OCI-LY7 (cell line): ENCODE results near the gene MIER3. TPM values are rescaled to one million over a fixed set of nuclear protein-coding genes. Genes with fewer than 3 reads are reported as not detected.

Experiments used
- BruUV-seq: library from RNA; stranded (reverse); fragments of 400-500 nt; replicated peaks from 2 replicates; lab custom pipeline; 2021; lab: Mats Ljungman, UMichigan
- CTCF ChIA-PET: fragments of 300-600 bp; sonication (Branson Sonifier 250); formaldehyde crosslinking; loops from one replicate; lab custom pipeline; 2022; ENCODE audit warnings: antibody characterized with exemption; ENCODE audit not compliant: unreplicated experiment; lab: Charles Lee
- POLR2A ChIA-PET: fragments of 300-600 bp; sonication (Branson Sonifier 250); formaldehyde crosslinking; loops from one replicate; lab custom pipeline; 2022; ENCODE audit warnings: antibody characterized with exemption; lab: Charles Lee
- DNase-seq: peaks from one replicate; pipeline ENCODE4 v3.0.0-alpha.2; 2015; ENCODE audit warnings: low spot score
- H2AFZ ChIP-seq: fragments of 200-600 bp; sonication (generic), shearing (Covaris generic); 2 replicates; pipeline ENCODE4 v1.6.1; 2014; ENCODE audit warnings: mild to moderate bottlenecking, antibody characterized with exemption, low read length, moderate library complexity
- H3K27ac ChIP-seq: fragments of 200-600 bp; sonication (generic); 2 replicates; pipeline ENCODE4 v1.5.1; 2014; ENCODE audit warnings: mixed run types, low read depth, mild to moderate bottlenecking, moderate library complexity, low read length, inconsistent platforms; ENCODE audit not compliant: poor library complexity, severe bottlenecking
- H3K36me3 ChIP-seq: fragments of 200-600 bp; sonication (generic); 2 replicates; pipeline ENCODE4 v1.6.1; 2014; ENCODE audit warnings: mild to moderate bottlenecking, antibody characterized with exemption, low read length, moderate library complexity, mixed read lengths; ENCODE audit not compliant: insufficient read depth
- H3K4me1 ChIP-seq: fragments of 200-600 bp; sonication (generic); 2 replicates; pipeline ENCODE4 v1.5.1; 2014; ENCODE audit warnings: mild to moderate bottlenecking, low read length; ENCODE audit not compliant: insufficient read depth, poor library complexity, severe bottlenecking
- H3K4me2 ChIP-seq: fragments of 200-600 bp; sonication (generic); 2 replicates; pipeline ENCODE4 v1.6.1; 2014; ENCODE audit warnings: mild to moderate bottlenecking, low read length
- H3K4me3 ChIP-seq: fragments of 200-600 bp; sonication (generic); 2 replicates; pipeline ENCODE4 v1.5.1; 2014; ENCODE audit warnings: mild to moderate bottlenecking, low read depth, low read length; ENCODE audit not compliant: poor library complexity, severe bottlenecking
- H3K79me2 ChIP-seq: fragments of 200-600 bp; sonication (generic); 2 replicates; pipeline ENCODE4 v1.6.1; 2016; ENCODE audit warnings: low read depth, mild to moderate bottlenecking, low read length, moderate library complexity, mixed read lengths; ENCODE audit not compliant: insufficient read depth
- H3K9me2 ChIP-seq: fragments of 200-600 bp; sonication (generic); 2 replicates; pipeline ENCODE4 v1.6.1; 2016; ENCODE audit warnings: mild to moderate bottlenecking, low read length, mixed read lengths; ENCODE audit not compliant: insufficient read depth
- H3K9me3 ChIP-seq: fragments of 200-600 bp; sonication (generic); 2 replicates; pipeline ENCODE4 v1.6.1; 2014; ENCODE audit warnings: mild to moderate bottlenecking, mixed run types, low read length, mixed read lengths
- H4K20me1 ChIP-seq: fragments of 200-600 bp; sonication (generic); 2 replicates; pipeline ENCODE4 v1.6.1; 2014; ENCODE audit warnings: mild to moderate bottlenecking, antibody characterized with exemption, low read length, moderate library complexity, mixed read lengths; ENCODE audit not compliant: insufficient read depth
- CTCF ChIP-seq: fragments of 200-600 bp; sonication (generic); conservative IDR thresholded peaks from 2 replicates; pipeline ENCODE4 v1.5.1; 2014; ENCODE audit warnings: mild to moderate bottlenecking, antibody characterized with exemption, low read length, moderate library complexity, mixed read lengths
- EZH2phosphoT487 ChIP-seq: fragments of 200-600 bp; sonication (generic); IDR thresholded peaks from 2 replicates; pipeline ENCODE4 v1.6.1; 2018; ENCODE audit warnings: low read depth, borderline replicate concordance, mild to moderate bottlenecking, mixed run types, antibody characterized with exemption, low read length, moderate library complexity, mixed read lengths
- intact Hi-C: fragments of 100-400 bp; cut with micrococcal nuclease; formaldehyde crosslinking; loops from one replicate; pipeline ENCODE4 v1.10.0; 2022; ENCODE audit not compliant: unreplicated experiment
- total RNA-seq, 2 experiments: library from RNA; depleted of rRNA in 1 of 2; stranded (reverse); fragments of >200 nt in 1 of 2; shearing (Covaris generic) in 1 of 2; gene quantifications; 2 replicates each; pipeline ENCODE4 v1.2.3, GENCODE V29; 2014 to 2022

Gene MIER3
- total RNA-seq, 2 experiments from 2014 or later: 12.6 to 29.2 TPM

DNA sequence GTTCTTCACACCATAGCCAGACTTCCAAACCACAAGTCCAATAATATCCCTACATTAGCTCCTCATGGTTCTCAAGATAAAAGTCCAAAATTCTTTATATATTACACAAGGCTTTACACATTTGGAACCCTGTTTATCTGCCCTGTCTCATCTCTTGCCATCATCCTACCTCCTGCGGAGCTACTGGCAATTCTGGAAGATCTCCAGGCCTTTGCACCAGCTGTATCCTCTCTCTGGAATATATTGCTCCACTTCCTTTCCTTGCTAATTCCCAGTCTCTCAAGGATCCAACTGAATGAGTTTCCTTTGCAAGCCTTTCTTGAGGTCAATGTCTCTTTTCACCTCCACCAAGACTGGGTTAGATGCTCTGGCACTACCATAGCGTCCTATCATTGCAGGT lies 41.3 kb upstream of the MIER3 start:
- Histone ChIP-seq H3K4me2 (no peak overlapping the region), H3K4me1 (no peaks in the 10 kb centered on the region), H3K9me3 (no peaks in the 10 kb centered on the region), H2AFZ (no peak overlapping the region), H3K36me3 (no peaks in the 10 kb centered on the region), H4K20me1 (no peaks in the 10 kb centered on the region), H3K27ac (no peak overlapping the region), H3K79me2 (no peaks in the 10 kb centered on the region), H3K9me2 (no peaks in the 10 kb centered on the region), H3K4me3 (no peak overlapping the region)
- BruUV-seq: no TSS peak
- CTCF ChIA-PET: no interaction called here
- no peak for DNase-seq
- POLR2A ChIA-PET: no interaction called here
- intact Hi-C loops: no loop called here
- no peak for TF ChIP-seq CTCF
- TF ChIP-seq EZH2phosphoT487: no peak

DNA sequence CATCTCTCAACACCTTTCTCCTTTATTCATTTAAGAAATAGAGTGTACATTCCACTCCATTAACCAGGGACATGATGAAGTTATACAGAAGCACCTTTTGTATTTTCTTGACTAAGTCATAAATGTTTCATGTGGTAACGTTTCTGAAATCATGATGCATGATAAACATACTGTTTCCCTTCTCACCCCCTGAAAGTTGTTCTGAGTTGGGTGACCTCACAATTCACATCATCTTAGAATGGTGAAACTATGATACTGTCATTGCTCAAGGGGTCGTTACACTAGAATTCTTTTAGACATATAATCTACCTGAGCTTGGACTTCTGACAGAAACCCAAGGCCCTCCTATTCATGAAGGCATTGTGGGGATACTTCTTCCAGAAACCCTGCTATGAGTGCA lies 37.8 kb upstream of the MIER3 start:
- Histone ChIP-seq H3K9me2 (no peaks in the 10 kb centered on the region), H3K36me3 (no peaks in the 10 kb centered on the region), H3K27ac (no peak overlapping the region), H2AFZ (no peak overlapping the region), H3K79me2 (no peaks in the 10 kb centered on the region), H4K20me1 (no peaks in the 10 kb centered on the region), H3K4me2 (no peak overlapping the region), H3K9me3 (no peaks in the 10 kb centered on the region), H3K4me1 (peaks cover 19% of the 10 kb centered on the region), H3K4me3 (no peak overlapping the region)
- POLR2A ChIA-PET: interaction anchor here (1.0 kb wide), 1 partner anchor 79 kb away, joined by 3 read pairs; no protein-coding TSS in a partner anchor
- CTCF ChIA-PET: no interaction called here
- intact Hi-C loops: no loop called here
- no TSS peak for BruUV-seq
- TF ChIP-seq CTCF (no peak), EZH2phosphoT487 (no peak)
- DNase-seq: no peak

GRCh38 chr5:56988490-56988889 lies 36.6 kb upstream of the MIER3 start:
- TF ChIP-seq CTCF (no peak), EZH2phosphoT487 (no peak)
- ChIA-PET CTCF (no interaction called here), POLR2A (no interaction called here)
- no peak for DNase-seq
- H3K27ac ChIP-seq: no peak overlapping the region
- no peak overlapping the region for H3K4me2 ChIP-seq
- H3K36me3 ChIP-seq: no peaks in the 10 kb centered on the region
- no peaks in the 10 kb centered on the region for H3K9me2 ChIP-seq
- H3K79me2 ChIP-seq: no peaks in the 10 kb centered on the region
- H3K9me3 ChIP-seq: no peaks in the 10 kb centered on the region
- H4K20me1 ChIP-seq: no peaks in the 10 kb centered on the region
- no peak overlapping the region for H2AFZ ChIP-seq
- peaks cover 19% of the 10 kb centered on the region for H3K4me1 ChIP-seq
- intact Hi-C loops: no loop called here
- H3K4me3 ChIP-seq: no peak overlapping the region
- BruUV-seq: no TSS peak
